Mammary epithelial cell (primary cell): ENCODE measurements around the gene UBE2G2.

Experiments
- EZH2 ChIP-seq: IDR thresholded peaks from 2 replicates; pipeline ENCODE4 v1.6.1; 2012; ENCODE audit warnings: low read length, inconsistent platforms, borderline replicate concordance
- TF ChIP-seq, protein P1 (sequence below), 2 donors: IDR thresholded peaks in 1 of 2; conservative IDR thresholded peaks in 1 of 2; 2 replicates each; pipeline ENCODE4 v1.5.1; 2011 to 2012; ENCODE audit warnings: inconsistent platforms in 2 of 2, low read length in 2 of 2, mild to moderate bottlenecking in 2 of 2, control low read depth in 1 of 2, low read depth in 1 of 2; ENCODE audit not compliant: insufficient read depth in 1 of 2; ENCODE audit errors: extremely low read depth in 1 of 2

DNA sequence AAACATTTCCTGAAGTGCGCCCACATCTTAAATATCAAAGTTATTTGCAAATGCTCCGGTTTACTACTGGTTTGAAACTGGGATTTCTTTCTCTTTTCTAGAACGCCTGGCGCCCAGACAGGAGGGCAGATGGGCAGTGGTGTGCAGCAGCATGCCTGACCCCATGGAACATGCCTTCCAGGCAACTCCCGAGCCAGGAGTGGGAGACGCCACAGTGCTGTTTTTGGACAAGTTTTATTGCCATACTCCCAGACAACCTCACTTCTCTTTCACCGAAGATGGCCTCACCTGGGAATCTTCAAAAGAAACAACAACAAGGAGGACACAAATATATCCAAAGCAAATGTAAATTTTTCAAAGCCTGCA is 21.5 kb downstream of the UBE2G2 start:
- TF ChIP-seq, protein P1, sequence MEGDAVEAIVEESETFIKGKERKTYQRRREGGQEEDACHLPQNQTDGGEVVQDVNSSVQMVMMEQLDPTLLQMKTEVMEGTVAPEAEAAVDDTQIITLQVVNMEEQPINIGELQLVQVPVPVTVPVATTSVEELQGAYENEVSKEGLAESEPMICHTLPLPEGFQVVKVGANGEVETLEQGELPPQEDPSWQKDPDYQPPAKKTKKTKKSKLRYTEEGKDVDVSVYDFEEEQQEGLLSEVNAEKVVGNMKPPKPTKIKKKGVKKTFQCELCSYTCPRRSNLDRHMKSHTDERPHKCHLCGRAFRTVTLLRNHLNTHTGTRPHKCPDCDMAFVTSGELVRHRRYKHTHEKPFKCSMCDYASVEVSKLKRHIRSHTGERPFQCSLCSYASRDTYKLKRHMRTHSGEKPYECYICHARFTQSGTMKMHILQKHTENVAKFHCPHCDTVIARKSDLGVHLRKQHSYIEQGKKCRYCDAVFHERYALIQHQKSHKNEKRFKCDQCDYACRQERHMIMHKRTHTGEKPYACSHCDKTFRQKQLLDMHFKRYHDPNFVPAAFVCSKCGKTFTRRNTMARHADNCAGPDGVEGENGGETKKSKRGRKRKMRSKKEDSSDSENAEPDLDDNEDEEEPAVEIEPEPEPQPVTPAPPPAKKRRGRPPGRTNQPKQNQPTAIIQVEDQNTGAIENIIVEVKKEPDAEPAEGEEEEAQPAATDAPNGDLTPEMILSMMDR (conservative IDR thresholded peaks at IDR 0.05 in 1 of 2, IDR thresholded peaks at IDR 0.05 in 1 of 2; ENCODE audit: extremely low read depth in 1 of 2, insufficient read depth in 1 of 2, low read depth in 1 of 2, low read length in 2 of 2): no peak
- TF ChIP-seq EZH2: no peak
